T-helper 9 cell (primary cell): ENCODE measurements around the gene GKN2.
"Not testable (repeated sequence)": the region's sequence is repeated elsewhere in the genome, so short reads cannot be mapped to it uniquely, and the experiment has no call there.

Source experiments
- DNase-seq: peaks from one replicate; pipeline ENCODE4 v3.0.0-alpha.2; 2020

Gene GKN2

GRCh38 chr2:68959001-68959400 is 6.3 kb upstream of the GKN2 start:
- DNase-seq, result no peak

GRCh38 chr2:68955432-68955831 is 2.7 kb upstream of the GKN2 start:
- DNase-seq, result not testable (repeated sequence)

DNA sequence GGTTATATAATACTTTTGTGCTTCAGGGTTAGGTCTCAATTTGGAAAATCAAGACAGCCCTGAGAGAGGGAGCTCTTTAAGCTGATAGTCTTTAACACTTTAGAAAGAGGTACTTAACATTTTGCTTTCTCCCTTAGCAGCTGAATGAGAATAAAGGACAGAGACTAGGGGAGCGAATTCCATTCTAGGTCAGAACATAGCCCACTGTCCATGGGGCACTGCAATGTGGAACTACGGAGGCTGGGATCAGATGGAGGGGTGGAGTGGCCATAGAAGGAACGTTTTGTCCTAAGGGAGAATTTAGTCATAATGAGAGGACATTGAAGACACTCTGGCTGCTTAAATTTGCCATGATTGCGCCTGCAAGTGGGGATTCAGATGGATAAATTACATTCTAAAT is 794 bp downstream of the GKN2 start:
- no peak for DNase-seq

- DNase-seq, result no peak
These were observed 4.0 kb downstream of the GKN2 start for GRCh38 chr2:68948710-68949109.

- no peak for DNase-seq
These were observed 6.6 kb downstream of the GKN2 start for GRCh38 chr2:68946117-68946516.

- DNase-seq, result peak; percentile 31
These were observed 8.8 kb downstream of the GKN2 start for GRCh38 chr2:68943581-68944568.

GRCh38 chr2:68942827-68943226 is 9.9 kb downstream of the GKN2 start:
- no peak for DNase-seq

DNA sequence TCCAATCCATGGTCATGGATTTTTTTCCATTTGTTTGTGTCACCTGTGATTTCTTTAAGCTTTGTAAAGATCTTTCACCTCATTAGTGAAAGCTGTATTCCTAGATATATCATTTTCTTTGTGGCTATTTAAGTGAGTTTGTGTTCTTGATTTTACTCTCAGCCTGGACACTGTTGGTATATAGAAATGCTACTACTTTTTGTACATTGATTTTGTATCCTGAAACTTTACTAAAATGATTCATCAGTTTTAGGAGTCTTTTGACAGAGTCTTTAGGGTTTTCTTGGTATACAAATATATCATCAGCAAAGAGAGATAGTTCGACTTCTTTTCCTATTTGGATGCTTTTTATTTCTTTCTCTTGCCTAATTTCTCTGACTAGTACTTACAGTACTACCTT is 12.3 kb downstream of the GKN2 start:
- no peak for DNase-seq

DNA sequence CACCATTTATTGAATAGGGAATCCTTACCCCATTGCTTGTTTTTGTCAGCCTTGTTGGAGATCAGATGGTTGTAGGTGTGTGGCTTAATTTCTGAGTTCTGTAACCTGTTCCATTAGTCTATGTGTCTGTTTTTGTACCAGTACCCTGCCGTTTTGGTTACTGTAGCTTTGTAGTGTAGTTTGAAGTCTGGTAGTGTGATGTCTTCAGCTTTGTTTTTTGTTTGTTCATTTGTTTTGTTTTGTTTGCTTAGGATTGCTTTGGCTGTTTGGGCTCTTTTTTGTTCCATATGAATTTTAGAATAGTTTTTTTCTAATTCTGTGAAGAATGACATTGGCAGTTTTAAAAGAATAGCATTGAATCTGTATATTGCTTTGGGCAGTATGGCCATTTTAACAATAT is 12.7 kb downstream of the GKN2 start:
- no peak for DNase-seq

DNA sequence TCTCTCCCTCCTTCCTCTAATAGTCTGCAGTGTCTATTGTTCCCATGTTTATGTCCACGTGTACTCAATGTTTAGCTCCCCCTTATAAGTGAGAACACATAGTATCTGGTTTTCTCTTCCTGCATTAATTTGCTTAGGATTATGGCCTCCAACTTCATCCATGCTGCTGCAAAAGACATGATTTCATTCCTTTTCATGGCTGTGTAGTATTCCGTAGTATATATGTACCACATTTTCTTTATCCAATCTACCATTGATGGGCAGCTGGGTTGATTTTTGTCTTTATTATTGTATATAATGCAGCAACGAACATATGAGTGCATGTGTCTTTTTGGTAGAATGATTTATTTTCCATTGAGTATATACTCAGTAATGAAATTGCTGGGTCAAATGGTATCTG is 13.8 kb downstream of the GKN2 start:
- no peak for DNase-seq

DNA sequence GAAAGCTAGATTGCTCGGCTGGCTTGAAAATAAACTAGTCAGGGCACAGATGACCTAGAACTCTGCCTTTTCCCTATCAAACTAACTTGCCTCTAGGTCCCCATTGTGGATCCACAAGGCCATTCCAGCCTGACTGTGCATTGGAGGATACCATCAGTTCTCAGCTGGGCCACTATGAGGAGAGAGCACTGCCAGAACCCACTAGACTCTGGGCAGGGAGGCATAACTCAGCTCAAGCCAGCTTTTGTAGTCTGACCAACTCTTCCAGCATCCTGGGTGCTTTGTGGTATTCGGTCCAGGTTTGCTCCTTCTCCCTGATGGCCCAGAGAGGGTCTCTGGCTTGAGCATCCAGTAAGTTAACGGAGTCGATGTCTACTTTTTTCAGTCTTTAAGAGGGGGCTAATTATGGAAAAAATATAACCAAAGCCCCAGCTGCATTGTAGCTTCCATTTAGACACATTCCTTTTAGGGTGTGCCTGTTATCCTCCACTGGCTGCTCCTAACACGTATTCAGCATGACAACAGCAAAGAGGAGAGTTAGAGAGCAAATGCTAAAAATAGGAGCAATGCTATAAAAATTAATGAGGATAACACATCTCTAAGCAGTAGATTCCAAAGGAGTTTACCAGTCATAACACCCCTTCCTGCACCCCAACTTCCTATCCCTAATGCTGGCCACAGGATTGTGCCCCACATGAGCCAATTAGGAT is 15.2 kb downstream of the GKN2 start:
- no peak for DNase-seq

DNA sequence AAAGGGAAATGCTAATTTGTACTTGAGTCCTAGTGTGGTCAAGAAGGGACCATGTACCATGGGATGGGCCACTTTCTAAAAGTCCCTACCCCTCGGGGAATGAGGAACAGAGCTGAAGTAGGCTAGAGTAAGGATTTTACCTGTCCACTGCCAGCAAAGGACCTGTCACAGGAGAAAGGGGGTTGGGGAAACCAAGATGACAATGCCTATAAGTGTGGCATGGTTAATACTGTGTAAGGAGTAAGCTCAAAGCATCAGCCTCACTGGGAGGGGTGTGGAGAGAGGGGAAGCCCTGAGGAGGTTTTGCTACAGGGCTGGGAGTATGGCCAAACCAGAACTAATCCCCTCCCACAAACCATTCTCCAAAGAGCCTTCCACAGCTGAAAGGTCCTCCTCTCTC is 15.8 kb downstream of the GKN2 start:
- DNase-seq, result no peak

DNA sequence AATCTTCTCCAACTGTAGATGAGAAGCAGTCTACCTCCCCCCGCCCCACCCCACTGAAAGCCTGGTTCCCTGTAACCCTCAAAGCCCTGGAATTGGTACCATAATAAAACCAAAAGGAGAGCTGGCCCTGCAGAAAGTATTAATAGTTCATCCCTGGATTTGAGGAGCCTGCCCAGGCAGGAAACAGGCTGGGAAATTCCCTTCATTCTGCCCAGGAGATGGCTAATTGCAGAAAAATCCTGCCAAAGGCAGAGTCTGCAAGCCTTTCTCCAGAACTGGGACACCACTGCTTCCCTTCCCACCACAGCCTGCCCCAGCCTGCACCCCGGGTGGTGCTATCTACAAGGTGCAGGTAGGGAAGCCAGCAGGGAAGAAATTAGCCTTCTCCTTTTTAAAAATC is 16.3 kb downstream of the GKN2 start:
- DNase-seq, result no peak

- DNase-seq, result no peak
These were observed 17.2 kb downstream of the GKN2 start for GRCh38 chr2:68935471-68935870.

DNA sequence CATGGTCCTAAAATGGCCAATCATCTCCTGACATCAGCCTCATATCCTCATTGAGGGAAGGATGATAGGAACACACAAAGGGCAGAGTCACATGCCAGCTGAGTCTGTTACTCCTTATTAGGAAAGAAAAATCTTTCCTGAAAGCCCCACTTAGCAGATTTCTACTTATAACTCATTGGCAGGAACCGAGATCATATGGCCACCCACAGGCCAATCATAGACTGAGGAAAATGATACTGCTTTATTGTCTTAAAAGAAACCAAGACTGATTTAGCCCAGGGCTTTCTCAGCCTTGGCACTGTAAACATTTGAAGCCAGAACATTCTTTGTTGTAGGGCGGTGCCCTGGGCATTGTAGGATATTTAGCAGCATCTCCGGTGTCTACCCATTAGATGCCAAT is 18.7 kb downstream of the GKN2 start:
- DNase-seq, result no peak

- no peak for DNase-seq
These were observed 20.3 kb downstream of the GKN2 start for GRCh38 chr2:68932402-68932801.

DNA sequence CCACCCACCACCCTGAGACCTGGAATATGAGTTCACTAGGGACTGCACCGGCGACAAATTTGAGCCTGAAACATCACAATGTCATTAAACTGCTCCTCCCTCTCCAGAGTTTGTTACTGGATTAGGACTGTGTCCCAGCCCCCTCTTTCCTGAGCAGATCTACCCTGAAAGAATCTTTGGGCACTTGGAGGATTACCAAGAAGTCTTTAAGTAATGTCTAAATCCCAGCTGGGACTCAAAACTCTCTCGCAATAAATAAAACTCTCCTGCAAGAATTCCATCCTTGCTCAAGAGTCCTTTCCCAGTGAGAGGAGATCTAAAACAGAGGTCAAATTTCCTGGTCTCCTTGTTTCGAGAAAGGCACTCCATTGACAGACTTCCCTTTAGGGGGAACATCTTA is 20.9 kb downstream of the GKN2 start:
- no peak for DNase-seq

DNA sequence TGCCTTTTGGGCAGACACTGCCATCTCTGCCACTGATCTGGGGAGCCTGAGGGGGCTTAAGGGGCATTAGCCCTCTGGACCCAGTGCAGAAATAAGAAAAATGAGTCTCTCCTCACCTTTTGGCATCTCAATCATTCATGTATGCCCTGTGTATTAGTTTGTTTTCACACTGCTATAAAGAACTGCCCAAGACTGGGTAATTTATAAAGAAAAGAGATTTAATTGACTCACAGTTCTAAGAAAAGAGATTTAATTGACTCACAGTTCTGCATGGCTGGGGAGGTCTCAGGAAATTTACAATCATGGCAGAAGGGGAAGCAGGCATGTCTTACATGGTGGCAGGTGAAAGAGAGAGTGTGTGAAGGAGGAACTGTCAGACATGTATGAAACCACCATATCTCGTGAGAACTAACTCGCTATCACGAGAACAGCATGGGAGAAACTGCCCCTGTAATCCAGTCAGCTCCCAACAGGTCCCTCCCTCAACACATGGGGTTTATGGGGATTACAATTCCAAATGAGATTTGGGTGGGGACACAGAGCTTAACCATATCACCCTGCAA is 21.5 kb downstream of the GKN2 start:
- no peak for DNase-seq

- DNase-seq, result no peak
These were observed 25.9 kb downstream of the GKN2 start for GRCh38 chr2:68926796-68927195.

DNA sequence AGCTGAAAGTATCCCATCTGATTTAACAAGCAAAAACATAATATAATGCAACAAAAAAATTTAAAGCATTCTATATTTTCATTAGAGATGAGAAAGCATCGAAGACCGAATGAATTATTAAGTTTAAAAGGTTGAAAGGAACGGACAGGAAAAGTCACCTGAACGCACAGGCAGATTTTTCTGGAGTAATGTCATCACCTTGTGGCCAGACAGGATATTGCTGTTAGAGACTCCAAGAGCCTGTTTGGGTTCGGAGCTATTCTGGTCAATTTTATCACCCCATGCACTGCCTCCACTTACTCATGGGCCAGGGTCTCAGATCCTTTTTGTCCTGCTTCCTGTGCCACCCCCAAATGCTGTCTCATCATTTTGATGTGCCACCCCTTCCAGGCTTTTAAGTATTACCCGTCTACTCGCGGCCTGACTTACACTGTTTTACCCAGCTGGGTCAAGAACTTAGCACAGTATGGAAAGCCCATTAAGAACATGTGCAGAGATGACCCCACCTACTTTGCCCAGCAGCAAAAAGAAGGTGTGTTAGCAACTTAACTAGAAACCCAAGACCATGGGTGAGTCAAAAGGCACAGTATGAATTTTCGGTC is 27.3 kb downstream of the GKN2 start:
- peak; percentile 36 for DNase-seq

GRCh38 chr2:68921646-68922045 is 31.0 kb downstream of the GKN2 start:
- no peak for DNase-seq

- DNase-seq, result no peak
These were observed 32.1 kb downstream of the GKN2 start for GRCh38 chr2:68920481-68921170.

- no peak for DNase-seq
These were observed 34.2 kb downstream of the GKN2 start for GRCh38 chr2:68918497-68918896.
